ENCODE measurements around the gene CEACAM19. TPM values are rescaled to one million over a fixed set of nuclear protein-coding genes. Genes with fewer than 3 reads are reported as not detected.
"Not testable (repeated sequence)": the region's sequence is repeated elsewhere in the genome, so short reads cannot be mapped to it uniquely, and the experiment has no call there.

The CEACAM19 gene
- polyA plus RNA-seq, 1 donor, result 59.5 TPM

- Histone ChIP-seq H3K27ac (ENCODE audit: low read length) (no peak overlapping the region), H3K27me3 (ENCODE audit: control insufficient read depth, insufficient read depth, low read length) (no peaks in the 10 kb centered on the region), H3K4me3 (ENCODE audit: low read length) (no peak overlapping the region), H3K36me3 (ENCODE audit: control insufficient read depth, insufficient read depth, low read length) (no peaks in the 10 kb centered on the region), H3K4me1 (ENCODE audit: control insufficient read depth, insufficient read depth, low read length) (peaks cover 12% of the 10 kb centered on the region), H3K9me3 (ENCODE audit: control insufficient read depth, low read depth, low read length) (no peaks in the 10 kb centered on the region)
- DNase-seq, result no peak
- WGBS (ENCODE audit: insufficient coverage, low lambda C conversion rate), result no CpG with 5 or more reads among the region's 5 CpGs
Measured at GRCh38 chr19:44700547-44700946, 29.3 kb downstream of the CEACAM19 start.

DNA sequence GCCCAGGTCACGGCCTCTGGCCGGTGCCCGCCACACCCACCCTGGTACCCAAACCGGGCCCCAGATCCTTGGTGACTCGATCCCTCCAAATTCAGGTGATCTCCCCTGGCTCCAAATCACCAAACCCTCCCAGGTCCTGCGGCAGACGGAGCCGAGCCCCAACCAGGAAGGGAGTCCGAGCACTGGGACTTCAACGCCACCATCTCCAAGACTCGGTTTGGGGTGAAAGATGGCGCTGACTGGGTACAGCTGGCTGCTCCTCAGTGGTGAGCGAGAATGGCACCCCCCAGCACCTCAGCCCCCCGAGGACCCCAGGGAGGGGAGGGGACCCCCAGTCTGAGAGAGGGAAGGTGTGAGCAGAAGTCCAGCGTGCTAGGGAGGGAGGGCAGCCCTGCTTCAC, 29.9 kb downstream of the CEACAM19 start:
- DNase-seq, result no peak
- Histone ChIP-seq H3K4me3 (ENCODE audit: low read length) (no peak overlapping the region), H3K36me3 (ENCODE audit: control insufficient read depth, insufficient read depth, low read length) (no peaks in the 10 kb centered on the region), H3K4me1 (ENCODE audit: control insufficient read depth, insufficient read depth, low read length) (peaks cover 9% of the 10 kb centered on the region), H3K9me3 (ENCODE audit: control insufficient read depth, low read depth, low read length) (no peaks in the 10 kb centered on the region), H3K27ac (ENCODE audit: low read length) (no peak overlapping the region), H3K27me3 (ENCODE audit: control insufficient read depth, insufficient read depth, low read length) (no peaks in the 10 kb centered on the region)
- no CpG with 5 or more reads among the region's 15 CpGs for WGBS (ENCODE audit: insufficient coverage, low lambda C conversion rate)

GRCh38 chr19:44702551-44703176, 31.4 kb downstream of the CEACAM19 start:
- DNase-seq, result no peak
- no CpG with 5 or more reads among the region's 17 CpGs for WGBS (ENCODE audit: insufficient coverage, low lambda C conversion rate)
- no peaks in the 10 kb centered on the region for H3K27me3 ChIP-seq (ENCODE audit: control insufficient read depth, insufficient read depth, low read length)
- H3K9me3 ChIP-seq (ENCODE audit: control insufficient read depth, low read depth, low read length), result no peaks in the 10 kb centered on the region
- H3K36me3 ChIP-seq (ENCODE audit: control insufficient read depth, insufficient read depth, low read length), result no peaks in the 10 kb centered on the region
- no peak overlapping the region for H3K4me3 ChIP-seq (ENCODE audit: low read length)
- peaks cover under 1% of the 10 kb centered on the region for H3K4me1 ChIP-seq (ENCODE audit: control insufficient read depth, insufficient read depth, low read length)
- H3K27ac ChIP-seq (ENCODE audit: low read length), result no peak overlapping the region

- no peaks in the 10 kb centered on the region for H3K4me1 ChIP-seq (ENCODE audit: control insufficient read depth, insufficient read depth, low read length)
- no peaks in the 10 kb centered on the region for H3K36me3 ChIP-seq (ENCODE audit: control insufficient read depth, insufficient read depth, low read length)
- H3K27ac ChIP-seq (ENCODE audit: low read length), result no peak overlapping the region
- H3K4me3 ChIP-seq (ENCODE audit: low read length), result no peak overlapping the region
- no peaks in the 10 kb centered on the region for H3K9me3 ChIP-seq (ENCODE audit: control insufficient read depth, low read depth, low read length)
- no peaks in the 10 kb centered on the region for H3K27me3 ChIP-seq (ENCODE audit: control insufficient read depth, insufficient read depth, low read length)
- no CpG with 5 or more reads among the region's 28 CpGs for WGBS (ENCODE audit: insufficient coverage, low lambda C conversion rate)
- DNase-seq, result no peak
Measured at GRCh38 chr19:44703336-44704078, 32.2 kb downstream of the CEACAM19 start.

DNA sequence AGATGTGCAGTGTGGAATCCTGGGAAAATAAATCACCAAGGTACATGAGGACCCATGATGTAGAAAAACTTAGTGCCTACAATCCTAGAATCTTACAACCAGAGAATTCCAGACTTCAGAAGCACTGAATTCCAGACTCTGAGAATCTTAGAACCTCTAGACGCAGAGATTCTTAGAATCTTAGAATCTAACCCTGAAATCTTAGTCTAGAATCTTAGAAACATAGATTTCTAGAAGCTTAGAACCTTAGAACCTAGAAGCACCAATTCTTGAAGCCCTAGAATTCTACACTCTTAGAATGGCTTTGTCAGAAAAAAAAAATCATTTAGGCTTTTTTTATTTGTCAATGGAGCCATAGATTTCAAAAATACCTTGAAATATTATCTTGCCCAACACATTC, 33.7 kb downstream of the CEACAM19 start:
- no peak overlapping the region for H3K27ac ChIP-seq (ENCODE audit: low read length)
- no peaks in the 10 kb centered on the region for H3K27me3 ChIP-seq (ENCODE audit: control insufficient read depth, insufficient read depth, low read length)
- DNase-seq, result no peak
- WGBS (ENCODE audit: insufficient coverage, low lambda C conversion rate), result no CpG with 5 or more reads among the region's 1 CpG
- H3K9me3 ChIP-seq (ENCODE audit: control insufficient read depth, low read depth, low read length), result no peaks in the 10 kb centered on the region
- H3K4me1 ChIP-seq (ENCODE audit: control insufficient read depth, insufficient read depth, low read length), result no peaks in the 10 kb centered on the region
- no peak overlapping the region for H3K4me3 ChIP-seq (ENCODE audit: low read length)
- no peaks in the 10 kb centered on the region for H3K36me3 ChIP-seq (ENCODE audit: control insufficient read depth, insufficient read depth, low read length)

- no CpG with 5 or more reads among the region's 12 CpGs for WGBS (ENCODE audit: insufficient coverage, low lambda C conversion rate)
Measured at GRCh38 chr19:44705502-44706010, 34.3 kb downstream of the CEACAM19 start.

DNA sequence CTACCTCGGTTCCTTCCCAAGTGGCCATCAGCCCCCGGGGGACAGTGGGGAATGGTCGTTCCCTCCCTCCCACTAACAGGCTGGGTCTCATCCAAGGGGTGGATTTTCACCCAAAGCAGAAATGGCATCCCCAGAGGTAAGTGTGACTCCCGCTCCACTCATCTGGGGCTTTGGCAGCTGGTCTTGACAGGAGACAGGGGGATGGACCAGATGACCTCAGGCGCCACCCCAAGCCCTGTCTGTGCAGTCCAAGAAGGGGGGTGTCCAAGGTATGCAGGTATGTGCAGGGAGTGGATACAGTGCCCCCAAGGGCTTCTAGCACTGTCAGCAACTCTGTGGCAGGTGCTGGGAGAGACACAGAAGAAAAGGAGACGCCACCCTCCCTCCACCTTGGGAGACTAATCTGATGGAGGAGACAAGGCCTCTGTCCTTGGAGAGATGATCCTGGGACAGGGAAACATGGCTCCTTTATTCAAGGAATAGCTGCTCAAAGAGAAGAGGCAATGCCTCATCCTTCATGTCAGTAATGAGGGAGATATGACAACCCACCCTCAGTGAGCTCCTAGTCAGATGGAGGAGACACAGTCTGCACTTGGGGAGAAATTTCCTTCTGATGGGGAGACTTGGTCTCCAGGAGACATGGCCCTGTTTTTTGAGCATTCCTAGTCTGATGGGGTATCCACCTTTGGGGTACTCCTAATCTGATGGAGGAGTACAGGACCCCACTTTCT, 35.4 kb downstream of the CEACAM19 start:
- no CpG with 5 or more reads among the region's 6 CpGs for WGBS (ENCODE audit: insufficient coverage, low lambda C conversion rate)
- no peak for DNase-seq

More at GRCh38 chr19:44705502-44706010, 34.3 kb downstream of the CEACAM19 start:
- no peaks in the 10 kb centered on the region for H3K36me3 ChIP-seq (ENCODE audit: control insufficient read depth, insufficient read depth, low read length)
- H3K4me3 ChIP-seq (ENCODE audit: low read length), result no peak overlapping the region
- no peaks in the 10 kb centered on the region for H3K27me3 ChIP-seq (ENCODE audit: control insufficient read depth, insufficient read depth, low read length)
- H3K4me1 ChIP-seq (ENCODE audit: control insufficient read depth, insufficient read depth, low read length), result no peaks in the 10 kb centered on the region
- H3K27ac ChIP-seq (ENCODE audit: low read length), result no peak overlapping the region
- DNase-seq, result no peak
- H3K9me3 ChIP-seq (ENCODE audit: control insufficient read depth, low read depth, low read length), result no peaks in the 10 kb centered on the region

DNA sequence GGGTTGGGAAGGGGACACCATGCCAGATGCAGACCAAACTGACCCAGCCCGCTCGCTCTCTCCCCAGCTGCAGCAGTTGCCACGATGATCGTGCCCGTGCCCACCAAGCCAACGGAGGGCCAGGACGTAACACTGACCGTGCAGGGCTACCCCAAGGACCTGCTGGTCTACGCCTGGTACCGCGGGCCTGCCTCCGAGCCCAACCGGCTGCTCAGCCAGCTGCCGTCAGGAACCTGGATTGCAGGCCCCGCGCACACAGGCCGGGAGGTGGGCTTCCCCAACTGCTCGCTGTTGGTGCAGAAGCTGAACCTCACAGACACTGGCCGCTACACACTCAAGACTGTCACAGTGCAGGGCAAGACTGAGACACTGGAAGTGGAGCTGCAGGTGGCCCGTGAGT, 36.5 kb downstream of the CEACAM19 start:
- H3K27me3 ChIP-seq (ENCODE audit: control insufficient read depth, insufficient read depth, low read length), result no peaks in the 10 kb centered on the region
- no peaks in the 10 kb centered on the region for H3K36me3 ChIP-seq (ENCODE audit: control insufficient read depth, insufficient read depth, low read length)
- H3K4me1 ChIP-seq (ENCODE audit: control insufficient read depth, insufficient read depth, low read length), result no peaks in the 10 kb centered on the region
- H3K9me3 ChIP-seq (ENCODE audit: control insufficient read depth, low read depth, low read length), result no peaks in the 10 kb centered on the region
- no peak for DNase-seq
- no peak overlapping the region for H3K4me3 ChIP-seq (ENCODE audit: low read length)
- no peak overlapping the region for H3K27ac ChIP-seq (ENCODE audit: low read length)
- no CpG with 5 or more reads among the region's 20 CpGs for WGBS (ENCODE audit: insufficient coverage, low lambda C conversion rate)

More for the DNA sequence above, 35.4 kb downstream of the CEACAM19 start:
- Histone ChIP-seq H3K4me1 (ENCODE audit: control insufficient read depth, insufficient read depth, low read length) (no peaks in the 10 kb centered on the region), H3K4me3 (ENCODE audit: low read length) (no peak overlapping the region), H3K27me3 (ENCODE audit: control insufficient read depth, insufficient read depth, low read length) (no peaks in the 10 kb centered on the region), H3K9me3 (ENCODE audit: control insufficient read depth, low read depth, low read length) (no peaks in the 10 kb centered on the region), H3K36me3 (ENCODE audit: control insufficient read depth, insufficient read depth, low read length) (no peaks in the 10 kb centered on the region), H3K27ac (ENCODE audit: low read length) (no peak overlapping the region)

DNA sequence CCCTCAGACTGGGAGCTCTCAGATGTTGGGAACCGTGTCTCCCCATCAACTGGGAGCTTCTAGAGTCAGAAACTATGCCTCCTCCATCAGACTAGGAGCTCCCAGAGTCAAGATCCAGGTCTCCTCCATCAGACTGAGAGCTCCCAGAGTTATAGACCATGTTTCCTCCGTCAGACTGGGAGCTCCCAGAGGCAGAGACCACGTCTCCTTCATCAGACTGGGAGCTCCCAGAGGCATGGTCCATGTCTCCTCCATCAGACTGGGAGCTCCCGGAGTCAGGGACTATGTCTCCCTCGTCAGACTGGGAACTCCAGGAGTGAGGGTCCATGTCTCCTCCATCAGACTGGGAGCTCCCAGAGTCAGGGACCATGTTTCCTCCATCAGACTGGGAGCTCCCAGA, 37.7 kb downstream of the CEACAM19 start:
- Histone ChIP-seq H3K9me3 (ENCODE audit: control insufficient read depth, low read depth, low read length) (no peaks in the 10 kb centered on the region), H3K27me3 (ENCODE audit: control insufficient read depth, insufficient read depth, low read length) (no peaks in the 10 kb centered on the region), H3K36me3 (ENCODE audit: control insufficient read depth, insufficient read depth, low read length) (no peaks in the 10 kb centered on the region), H3K4me3 (ENCODE audit: low read length) (no peak overlapping the region), H3K27ac (ENCODE audit: low read length) (no peak overlapping the region), H3K4me1 (ENCODE audit: control insufficient read depth, insufficient read depth, low read length) (no peaks in the 10 kb centered on the region)
- no peak for DNase-seq
- WGBS (ENCODE audit: insufficient coverage, low lambda C conversion rate), result no CpG with 5 or more reads among the region's 5 CpGs

DNA sequence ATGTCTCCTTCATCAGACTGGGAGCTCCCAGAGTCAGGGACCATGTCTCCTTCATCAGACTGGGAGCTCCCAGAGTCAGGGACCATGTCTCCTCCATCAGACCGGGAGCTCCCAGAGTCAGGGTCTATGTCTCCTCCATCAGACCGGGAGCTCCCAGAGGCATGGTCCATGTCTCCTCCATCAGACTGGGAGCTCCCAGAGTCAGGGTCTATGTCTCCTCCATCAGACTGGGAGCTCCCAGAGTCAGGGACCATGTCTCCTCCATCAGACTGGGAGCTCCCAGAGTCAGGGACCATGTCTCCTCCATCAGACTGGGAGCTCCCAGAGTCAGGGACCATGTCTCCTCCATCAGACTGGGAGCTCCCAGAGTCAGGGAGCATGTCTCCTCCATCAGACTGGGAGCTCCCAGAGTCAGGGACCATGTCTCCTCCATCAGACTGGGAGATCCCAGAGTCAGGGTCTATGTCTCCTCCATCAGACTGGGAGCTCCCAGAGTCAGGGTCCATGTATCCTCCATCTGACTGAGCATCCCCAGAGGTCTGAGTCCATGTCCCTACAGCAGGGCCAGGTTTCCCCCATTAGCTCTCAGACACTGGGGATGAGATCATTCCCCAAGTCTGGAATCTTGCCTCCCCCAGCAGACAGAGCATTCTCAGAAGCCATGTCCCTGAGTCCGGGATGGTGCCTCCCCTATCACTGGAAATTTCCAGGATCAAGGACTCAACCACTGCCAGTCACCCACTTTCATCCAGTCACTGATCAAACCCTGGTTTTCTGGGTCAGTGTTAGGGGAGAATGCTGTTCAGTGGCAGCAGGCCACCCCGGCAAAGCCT, 38.4 kb downstream of the CEACAM19 start:
- not testable (repeated sequence) for DNase-seq; H3K27me3 ChIP-seq (ENCODE audit: control insufficient read depth, insufficient read depth, low read length); H3K36me3 ChIP-seq (ENCODE audit: control insufficient read depth, insufficient read depth, low read length); H3K4me1 ChIP-seq (ENCODE audit: control insufficient read depth, insufficient read depth, low read length); H3K4me3 ChIP-seq (ENCODE audit: low read length); H3K9me3 ChIP-seq (ENCODE audit: control insufficient read depth, low read depth, low read length); H3K27ac ChIP-seq (ENCODE audit: low read length)
- no CpG with 5 or more reads among the region's 4 CpGs for WGBS (ENCODE audit: insufficient coverage, low lambda C conversion rate)
